ENCODE results near the gene SLC4A3.

Gene SLC4A3

DNA sequence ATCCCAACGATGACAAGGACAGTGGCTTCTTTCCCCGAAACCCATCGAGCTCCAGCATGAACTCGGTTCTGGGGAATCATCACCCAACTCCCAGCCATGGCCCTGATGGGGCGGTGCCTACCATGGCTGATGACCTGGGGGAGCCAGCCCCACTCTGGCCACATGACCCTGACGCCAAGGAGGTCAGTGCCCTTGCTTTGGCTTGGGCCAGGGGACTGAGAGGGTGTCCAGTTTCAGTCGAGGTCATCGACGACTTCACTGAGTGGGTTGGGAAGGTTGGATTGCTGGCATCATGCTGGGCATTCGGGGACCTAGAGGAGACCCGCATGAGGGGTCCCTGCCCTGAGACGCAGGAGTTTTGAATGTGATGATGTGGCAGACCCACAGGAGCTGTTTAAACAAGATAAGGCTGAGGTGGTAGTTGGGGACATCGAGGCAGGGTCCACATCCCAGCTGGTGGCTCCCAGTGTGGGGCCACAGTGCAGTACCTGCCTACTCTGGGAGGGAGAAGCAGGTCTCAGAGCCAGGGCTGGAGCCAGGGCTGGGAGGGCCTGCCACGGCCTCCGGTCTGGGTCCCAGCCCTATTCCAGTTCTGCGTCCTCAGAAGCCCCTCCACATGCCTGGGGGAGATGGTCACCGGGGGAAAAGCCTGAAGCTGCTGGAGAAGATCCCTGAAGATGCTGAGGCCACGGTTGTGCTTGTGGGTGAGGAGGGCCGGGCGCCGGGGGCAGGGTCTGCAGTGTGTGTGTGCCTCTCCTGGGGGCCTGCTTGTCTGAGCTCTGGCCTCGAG lies 6.0 kb downstream of the SLC4A3 start:
- DNase-seq (ENCODE audit: low spot score), result no peak

DNA sequence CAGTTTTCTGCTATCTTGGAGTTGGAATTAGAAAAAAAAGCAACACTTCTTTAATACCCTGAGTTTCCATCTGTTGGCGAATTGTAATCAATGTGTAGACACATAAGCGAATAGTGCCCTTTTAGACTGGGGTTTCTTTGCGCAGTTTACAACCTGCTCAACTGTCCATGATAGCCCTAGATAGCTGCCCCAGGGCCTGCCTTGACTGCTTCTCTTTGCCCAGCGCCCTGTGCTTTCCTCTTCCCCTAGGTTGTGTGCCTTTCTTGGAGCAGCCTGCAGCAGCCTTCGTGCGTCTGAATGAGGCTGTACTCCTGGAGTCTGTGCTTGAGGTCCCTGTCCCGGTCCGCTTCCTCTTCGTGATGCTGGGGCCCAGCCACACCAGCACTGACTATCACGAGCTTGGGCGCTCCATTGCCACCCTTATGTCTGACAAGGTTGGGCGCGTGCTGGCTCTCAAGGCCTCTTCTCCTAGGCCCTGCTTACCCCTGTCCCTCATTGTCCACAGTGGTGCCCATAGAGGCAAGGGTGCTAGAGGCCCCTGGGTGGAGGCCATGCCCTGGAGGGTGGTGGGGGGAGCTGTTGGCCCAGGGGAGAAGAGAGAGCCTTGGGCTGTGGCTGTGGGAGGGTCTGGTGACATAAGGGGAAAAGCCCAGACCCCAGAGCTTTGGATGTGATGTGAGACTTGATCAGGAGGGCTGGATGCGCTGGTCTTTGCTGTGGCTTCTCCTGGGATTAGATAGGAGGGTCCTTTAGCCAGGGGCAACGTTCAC lies 6.9 kb downstream of the SLC4A3 start:
- no peak for DNase-seq (ENCODE audit: low spot score)

DNA sequence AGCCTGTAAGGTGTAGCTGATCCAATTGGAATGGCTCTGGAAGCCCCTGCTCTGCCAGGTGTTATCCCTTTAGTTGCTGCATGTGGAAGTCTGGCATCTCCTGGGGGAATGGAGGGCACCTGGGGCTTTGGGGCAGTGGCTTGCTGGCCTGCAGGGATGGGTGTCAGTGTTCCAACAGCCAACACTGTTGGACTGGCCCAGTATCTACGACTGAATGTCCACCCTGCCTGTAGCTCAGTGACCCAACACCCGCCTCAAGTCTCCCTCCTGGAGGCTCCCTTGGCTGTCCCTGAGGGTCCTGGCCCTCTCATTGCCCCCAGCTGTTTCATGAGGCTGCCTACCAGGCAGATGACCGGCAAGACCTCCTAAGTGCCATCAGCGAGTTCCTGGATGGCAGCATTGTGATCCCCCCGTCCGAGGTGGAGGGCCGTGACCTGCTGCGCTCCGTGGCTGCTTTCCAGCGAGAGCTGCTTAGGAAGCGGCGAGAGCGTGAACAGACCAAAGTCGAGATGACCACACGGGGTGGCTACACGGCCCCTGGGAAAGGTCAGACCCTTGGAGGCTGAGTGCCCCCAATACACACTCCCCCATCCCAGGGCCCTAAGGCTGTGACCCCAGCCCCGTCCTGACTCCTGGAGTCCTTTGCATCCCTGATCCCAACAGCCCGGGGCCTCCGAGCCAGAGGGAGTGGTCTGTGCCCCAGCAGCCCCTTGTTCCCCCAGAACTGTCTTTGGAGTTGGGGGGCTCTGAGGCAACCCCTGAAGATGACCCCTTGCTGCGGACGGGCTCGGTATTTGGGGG lies 7.7 kb downstream of the SLC4A3 start:
- DNase-seq (ENCODE audit: low spot score), result no peak

DNA sequence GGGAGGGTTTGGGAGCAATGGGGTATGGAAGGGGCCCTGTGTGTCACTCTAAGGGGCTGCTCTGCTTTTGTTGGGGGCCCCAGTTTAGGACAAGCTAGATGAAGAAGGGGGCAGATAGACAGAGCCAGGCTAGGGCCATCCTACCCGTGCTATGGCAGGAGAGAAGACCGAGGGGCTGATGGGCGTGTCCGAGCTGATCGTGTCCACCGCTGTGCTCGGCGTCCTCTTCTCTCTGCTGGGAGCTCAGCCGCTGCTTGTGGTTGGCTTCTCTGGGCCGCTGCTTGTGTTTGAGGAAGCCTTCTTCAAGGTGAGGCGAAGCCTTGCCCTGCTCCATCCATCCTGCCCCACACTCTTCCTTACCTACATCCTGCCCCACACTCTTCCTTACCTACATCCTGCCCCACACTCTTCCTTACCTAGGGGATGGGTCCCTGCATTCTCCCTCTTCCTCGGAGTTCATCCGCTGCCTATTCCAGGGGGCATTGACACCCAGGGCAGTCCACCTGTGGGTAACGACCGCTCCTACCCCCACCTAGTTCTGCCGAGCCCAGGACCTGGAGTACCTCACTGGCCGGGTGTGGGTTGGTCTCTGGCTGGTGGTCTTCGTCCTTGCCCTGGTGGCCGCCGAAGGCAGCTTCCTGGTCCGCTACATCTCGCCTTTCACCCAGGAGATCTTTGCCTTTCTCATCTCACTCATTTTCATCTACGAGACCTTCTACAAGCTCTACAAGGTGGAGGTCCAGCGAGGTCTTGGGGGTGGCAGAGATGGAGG lies 8.9 kb downstream of the SLC4A3 start:
- DNase-seq (ENCODE audit: low spot score), result no peak

DNA sequence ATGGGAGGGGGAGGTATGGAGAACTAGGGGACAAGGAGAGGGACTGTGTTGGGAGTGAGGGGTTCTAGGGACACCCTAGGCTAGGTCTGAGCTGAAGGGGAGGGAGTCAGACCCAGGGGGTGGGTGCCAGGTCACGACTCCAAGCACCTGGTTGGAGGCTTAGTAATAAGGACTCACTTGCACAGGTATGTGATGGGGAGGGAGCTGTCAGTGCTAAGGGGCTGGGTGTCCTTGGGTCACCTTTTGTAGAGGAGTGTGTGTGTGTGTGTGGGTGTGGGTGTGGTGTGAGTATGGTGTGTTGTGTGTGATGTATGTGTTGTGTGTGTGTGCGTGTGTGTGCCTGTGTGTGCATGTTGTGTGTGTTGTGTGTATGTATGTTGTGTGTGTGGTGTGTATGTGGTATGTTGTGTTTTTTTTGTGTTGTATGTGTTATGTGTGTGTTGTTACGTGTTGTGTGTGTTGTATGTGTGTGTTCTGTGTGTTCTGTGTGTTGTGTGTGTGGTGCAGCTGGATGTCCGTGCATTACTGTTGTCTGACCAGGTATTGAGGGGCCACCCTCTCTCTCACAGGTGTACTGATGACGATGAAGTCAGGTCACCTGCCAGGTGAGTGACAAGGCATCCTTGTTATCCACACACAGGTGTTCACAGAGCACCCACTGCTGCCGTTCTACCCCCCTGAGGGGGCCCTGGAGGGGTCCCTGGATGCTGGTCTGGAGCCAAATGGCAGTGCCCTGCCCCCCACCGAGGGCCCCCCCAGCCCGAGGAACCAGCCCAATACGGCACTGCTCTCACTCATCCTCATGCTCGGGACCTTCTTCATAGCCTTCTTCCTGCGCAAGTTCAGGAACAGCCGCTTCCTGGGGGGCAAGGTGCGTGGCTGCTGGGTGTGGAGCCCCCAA lies 9.8 kb downstream of the SLC4A3 start:
- no peak for DNase-seq (ENCODE audit: low spot score)

DNA sequence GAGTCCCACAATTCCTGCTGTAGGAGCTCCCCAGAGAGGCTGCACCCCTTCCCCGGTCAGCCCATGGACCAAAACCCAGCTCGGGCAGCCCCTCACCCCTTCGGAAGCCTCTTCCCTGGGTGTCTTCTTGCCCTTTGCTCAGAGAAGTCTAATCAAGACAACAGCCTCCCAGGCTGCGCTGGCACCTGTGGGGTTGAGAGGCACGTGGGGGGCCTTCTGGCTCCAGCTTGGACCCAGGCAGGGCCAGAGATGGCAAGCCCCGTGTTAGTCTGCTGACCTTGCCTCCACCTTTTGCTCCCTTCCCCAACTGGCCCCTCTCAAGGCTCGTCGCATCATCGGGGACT lies 10.4 kb downstream of the SLC4A3 start:
- DNase-seq (ENCODE audit: low spot score), result no peak

DNA sequence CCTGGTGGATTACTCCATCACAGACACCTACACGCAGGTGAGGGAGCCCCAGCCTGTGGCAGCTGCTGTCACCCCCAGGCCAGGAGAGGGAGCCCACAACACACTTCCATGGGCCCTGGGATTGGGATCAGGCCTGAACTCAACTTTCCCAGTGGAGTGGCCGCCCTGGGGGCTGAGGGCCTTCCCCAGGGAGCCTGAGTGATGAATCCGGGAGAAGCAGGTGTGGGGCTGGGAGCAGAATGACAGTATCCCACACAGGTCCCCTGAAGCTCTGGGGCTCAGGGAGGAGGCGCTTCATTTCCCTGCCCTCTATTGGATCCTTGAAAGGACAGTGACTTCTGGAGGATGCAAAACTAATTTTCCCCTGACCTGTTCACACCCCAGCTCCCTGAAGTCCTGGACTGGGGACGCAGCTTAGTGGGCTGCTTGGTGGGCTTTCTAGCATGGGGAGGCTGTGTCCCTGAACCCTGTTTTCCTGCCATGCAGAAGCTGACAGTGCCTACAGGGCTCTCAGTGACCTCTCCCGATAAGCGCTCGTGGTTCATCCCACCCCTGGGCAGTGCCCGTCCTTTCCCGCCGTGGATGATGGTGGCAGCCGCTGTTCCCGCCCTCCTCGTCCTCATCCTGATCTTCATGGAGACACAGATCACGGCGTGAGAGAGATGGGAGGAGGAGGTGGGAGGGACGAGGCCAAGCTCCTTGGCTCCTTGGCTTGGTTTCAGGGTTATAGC lies 11.0 kb downstream of the SLC4A3 start:
- DNase-seq (ENCODE audit: low spot score), result no peak

DNA sequence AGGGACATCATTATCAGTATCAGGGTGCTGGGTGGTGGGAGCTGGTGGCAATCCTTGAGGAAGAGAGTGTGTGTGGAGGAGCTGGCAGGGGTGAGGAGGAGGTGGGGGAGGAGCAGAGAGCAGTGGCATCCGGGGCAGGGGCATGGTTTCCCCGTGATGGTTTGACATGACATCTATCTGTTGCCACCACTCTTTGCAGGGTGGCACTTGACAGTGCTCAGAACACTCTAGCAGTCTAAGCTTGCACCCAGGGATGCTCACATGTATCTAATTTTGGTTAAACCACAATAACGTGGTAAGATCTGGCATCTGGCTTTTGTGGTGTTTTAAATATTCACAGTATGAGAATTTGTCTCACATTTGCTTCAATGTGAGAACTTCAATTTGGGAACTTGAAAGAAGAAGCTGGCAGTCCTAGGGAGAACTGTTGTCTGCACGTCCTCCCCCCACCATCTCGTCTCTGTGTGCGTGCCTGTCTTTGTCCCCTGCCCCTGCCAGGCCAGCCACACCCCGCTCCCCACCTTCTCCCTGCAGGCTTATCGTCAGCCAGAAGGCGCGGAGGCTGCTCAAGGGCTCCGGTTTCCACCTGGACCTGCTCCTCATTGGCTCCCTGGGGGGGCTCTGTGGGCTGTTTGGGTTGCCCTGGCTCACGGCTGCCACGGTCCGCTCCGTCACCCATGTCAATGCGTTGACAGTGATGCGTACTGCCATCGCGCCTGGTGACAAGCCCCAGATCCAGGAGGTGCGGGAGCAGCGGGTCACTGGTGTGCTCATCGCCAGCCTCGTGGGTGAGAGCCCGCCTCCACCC lies 11.7 kb downstream of the SLC4A3 start:
- no peak for DNase-seq (ENCODE audit: low spot score)

DNA sequence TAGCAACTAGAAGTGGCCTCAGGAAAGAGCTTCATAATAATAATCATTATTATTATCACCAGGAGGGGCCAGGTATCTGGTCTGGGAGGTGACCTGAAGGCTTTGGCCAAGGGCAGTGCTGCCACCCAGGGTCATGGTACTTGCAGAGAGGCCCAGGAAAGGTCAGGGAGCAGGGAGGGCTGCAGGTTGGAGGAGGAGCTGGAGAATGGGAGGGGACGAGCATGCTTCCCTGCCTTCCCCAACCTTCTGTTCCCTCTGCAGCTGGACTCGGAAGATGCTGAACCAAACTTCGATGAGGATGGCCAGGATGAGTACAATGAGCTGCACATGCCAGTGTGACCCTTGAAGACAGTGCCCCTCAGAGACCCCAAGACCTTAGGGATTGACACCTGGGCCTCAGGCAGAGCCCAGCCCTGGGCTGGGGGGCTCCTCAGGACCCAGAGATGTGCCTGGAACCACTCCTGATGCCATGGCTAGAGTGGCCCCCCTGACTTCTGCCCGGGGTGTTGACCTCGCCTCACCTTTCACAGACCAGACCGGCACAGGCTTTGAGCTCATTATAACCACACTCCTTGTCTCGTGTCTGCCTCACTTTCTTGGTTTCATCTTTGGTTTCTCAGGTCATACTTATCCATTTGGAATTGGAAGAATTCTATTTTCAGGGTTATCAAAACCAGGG lies 14.1 kb downstream of the SLC4A3 start:
- no peak for DNase-seq (ENCODE audit: low spot score)

DNA sequence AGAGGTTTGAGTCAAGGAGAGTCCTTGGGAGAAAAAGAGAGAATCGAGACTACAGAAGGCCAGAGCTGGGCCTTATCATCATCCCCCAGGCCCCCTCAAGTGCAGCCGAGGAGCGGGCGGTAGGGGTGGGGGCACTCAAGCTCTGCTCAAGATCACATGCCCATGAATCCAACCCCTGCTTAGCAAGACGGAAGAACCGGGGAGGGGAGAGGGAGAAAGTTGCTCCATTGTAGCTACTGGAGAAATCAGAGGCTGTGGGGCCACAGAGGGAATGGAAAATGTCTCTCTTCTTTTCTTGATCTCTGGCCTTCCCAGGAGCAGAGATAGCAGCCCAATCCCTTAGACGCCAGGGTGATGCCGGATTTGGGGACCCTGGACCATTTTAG lies 14.6 kb downstream of the SLC4A3 start:
- DNase-seq (ENCODE audit: low spot score), result no peak

DNA sequence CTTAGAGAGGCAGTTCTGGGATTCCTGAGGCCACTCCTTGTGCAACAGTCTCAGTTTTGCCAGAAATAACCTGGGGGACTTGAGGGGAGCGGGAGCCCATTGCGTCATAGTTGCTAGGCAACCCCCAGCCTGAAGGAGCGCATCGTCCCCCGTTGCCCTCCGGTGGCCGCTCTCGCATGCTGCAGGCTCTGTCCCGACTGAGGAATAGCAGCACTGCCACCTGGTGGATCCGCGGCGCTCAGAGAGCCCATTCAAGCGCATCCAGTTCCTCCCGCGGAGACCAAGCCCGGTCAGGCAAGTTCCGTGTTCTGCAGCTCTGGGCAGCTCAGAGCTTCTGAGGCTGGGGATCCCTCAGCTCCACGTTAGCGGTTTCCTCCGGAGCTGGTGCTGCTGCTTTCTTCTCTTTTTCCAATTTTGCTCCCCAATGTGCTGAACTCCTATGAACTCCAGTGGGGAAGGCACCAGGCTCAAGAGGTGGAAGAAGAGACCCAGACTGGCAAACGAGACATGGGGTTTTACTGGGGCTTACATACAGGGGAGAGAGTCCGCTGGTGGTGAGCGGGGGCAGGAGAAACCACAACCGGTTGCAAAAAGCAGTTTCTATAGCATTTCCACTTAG lies 15.1 kb downstream of the SLC4A3 start:
- DNase-seq (ENCODE audit: low spot score), result peak; percentile 91

DNA sequence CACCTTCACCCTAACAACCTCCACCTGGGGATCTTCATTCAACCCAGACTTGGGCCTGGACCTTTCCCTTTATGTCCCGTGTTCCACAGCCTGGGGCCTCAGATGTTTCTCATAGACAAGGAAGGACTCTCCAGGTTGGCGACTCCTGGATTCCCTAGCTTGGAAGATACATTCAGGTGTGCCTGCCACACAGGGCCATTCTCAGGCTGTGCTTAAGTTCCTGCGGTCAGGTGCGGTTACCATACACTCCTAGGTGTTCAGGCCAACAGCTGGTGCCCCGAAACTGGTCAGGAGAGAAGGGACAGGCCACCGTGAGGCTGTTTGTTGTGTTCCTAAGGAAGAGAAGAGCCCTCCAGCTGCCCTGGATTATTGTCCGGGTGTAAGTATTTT lies 15.6 kb downstream of the SLC4A3 start:
- DNase-seq (ENCODE audit: low spot score), result no peak

DNA sequence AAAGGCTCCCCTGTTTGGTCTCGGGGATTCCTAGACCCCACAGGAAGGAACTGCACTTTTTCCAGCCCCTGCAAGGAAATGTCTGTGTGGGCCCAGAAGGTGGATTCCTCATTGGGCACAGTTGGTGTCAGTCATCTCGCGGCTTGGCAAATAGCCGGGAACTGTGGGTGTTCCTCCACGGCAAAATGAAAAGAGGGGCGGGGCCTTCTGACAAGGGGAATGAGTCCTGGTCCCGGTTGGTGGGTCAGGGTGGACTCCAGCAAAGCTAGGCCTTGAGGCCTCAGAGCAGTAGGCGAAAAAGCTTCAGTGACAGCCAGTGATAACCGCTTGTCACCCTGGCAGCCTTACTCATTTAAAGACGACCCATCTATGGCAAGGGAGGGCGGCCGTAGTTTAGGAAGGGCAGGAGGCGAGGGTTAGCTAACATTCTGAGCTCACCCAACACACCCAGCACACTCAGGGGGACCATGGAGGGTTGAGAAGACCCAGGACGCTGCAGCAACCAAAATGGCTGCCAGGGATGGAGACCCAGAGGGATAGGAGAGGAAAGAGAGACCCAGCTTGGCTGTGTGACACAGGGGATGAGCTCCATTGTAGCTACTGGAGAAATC lies 16.5 kb downstream of the SLC4A3 start:
- DNase-seq (ENCODE audit: low spot score), result no peak

DNA sequence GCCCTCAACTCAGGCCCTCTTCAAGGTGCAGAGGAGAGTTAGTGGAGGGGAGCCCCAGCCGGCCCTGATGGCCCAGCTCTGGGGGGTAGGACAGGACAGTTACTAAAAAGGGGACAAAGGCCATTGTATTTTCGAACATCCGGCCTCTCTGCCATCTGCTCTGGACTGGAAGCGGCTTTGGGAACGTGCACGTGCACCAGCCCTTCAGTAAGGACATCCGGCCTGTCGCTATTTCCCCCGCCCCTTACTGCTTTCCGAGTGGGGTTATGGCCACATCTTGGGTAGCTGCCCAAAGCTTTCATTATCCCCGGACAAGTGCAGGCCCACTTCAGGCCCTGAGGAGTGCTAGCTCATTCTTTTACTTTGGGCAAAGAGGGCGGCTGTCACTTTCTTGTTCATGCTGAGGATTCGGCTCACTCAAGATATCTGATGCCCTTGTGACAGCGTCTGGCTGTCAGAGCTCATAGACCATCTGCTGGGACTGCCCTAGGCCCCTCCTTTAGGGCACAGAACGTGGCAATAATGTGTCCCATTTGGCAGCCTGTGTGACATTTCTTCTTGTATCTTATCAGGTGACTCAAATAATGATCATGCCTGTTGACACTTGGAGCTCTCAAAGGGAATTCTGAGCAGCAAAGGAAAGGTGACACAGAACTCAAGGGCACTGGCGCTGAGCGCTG lies 17.5 kb downstream of the SLC4A3 start:
- DNase-seq (ENCODE audit: low spot score), result no peak

DNA sequence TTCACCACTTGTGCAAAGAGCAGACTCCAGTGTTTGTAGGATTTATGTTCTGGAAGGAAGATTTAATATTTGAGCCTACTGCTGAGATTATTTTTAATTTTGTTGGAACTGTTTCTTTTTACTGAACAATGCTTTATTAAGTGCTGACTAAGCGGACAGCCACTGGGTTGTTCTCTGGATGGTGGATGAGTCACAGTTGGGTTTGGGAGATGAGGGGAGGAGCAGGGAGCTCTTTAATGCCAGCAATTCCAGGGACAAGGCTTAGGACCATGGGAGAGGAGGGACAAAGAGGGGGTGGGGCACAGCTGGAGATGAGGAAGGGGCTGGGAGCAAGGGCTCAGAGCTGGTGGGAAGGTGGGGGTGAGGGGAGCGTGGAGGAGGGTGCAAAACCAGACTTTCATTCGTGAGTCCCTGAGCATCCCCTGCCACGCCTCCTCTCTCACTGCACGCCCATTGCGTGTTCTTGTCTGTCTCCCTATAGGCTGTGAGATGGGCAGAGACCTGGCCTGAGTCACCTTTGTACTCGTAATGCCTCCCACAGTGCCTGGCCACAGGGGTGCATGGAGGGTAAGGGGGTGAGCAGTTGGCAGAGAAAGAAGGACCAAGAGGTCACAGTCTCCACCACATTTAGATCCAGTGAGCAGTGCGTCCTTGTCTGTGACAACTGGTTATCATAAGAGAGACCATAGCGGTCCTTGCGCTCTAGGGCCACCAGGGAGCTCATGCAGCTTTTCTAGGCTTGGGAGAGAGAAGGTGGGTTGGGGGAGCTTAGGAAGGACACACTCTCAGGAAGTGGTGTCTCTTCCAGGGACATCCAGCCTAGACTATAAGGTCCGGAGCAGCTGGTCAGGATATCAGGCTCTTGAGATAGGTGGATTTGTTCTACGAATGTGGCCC lies 18.4 kb downstream of the SLC4A3 start:
- no peak for DNase-seq (ENCODE audit: low spot score)

DNA sequence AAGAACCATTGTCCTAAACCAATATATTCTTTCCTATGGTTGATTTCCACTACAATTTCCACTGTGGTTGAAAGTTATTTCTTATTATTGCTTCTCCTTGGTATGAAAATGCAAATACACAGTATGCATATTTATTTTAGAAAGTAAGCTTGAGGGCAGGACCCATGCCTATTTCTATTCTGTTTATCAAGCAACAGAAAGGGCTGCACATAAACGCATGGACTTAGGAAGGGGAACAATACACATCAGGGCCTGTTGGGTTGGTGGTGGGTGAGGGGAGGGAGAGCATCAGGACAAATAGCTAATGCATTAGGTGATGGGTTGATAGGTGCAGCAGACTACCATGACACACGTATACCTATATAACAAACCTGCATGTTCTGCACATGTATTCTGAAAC lies 20.7 kb downstream of the SLC4A3 start:
- DNase-seq (ENCODE audit: low spot score), result no peak

All from HuH-7.5 (cell line).